Measurements from ENCODE around the gene DLGAP1. TPM values are rescaled to one million over a fixed set of nuclear protein-coding genes. Genes with fewer than 3 reads are reported as not detected.
"Not testable (repeated sequence)": the region's sequence is repeated elsewhere in the genome, so short reads cannot be mapped to it uniquely, and the experiment has no call there.

DLGAP1 gene
- total and polyA plus RNA-seq, 2 donors (not counting 1 experiment from before 2014, with no cell fraction given) = 0.07 to 0.61 TPM

- H3K36me3 ChIP-seq (replicated peaks in 1 of 2; ENCODE audit: control extremely low read depth in 1 of 2, control insufficient read depth in 1 of 2, extremely low read depth in 1 of 2, insufficient read depth in 2 of 2, low read length in 1 of 2); H3K4me3 Mint-ChIP-seq; DNase-seq; H3K9me3 ChIP-seq (ENCODE audit: control extremely low read depth in 1 of 3, control insufficient read depth in 2 of 3, insufficient read depth in 1 of 3, low read length in 2 of 3); H3K4me1 Mint-ChIP-seq; ATAC-seq (ENCODE audit: low read depth); H3K4me3 ChIP-seq (ENCODE audit: control extremely low read depth in 1 of 5, extremely low read depth in 1 of 5, insufficient read depth in 1 of 5, low read depth in 2 of 5, low read length in 4 of 5); CTCF ChIA-PET; H3K4me2 ChIP-seq (replicated peaks; ENCODE audit: low read depth, low read length, poor library complexity, severe bottlenecking); H3K27ac Mint-ChIP-seq; H4K20me1 ChIP-seq (ENCODE audit: control insufficient read depth, insufficient read depth, low read length, poor library complexity, severe bottlenecking); H3K79me2 ChIP-seq (ENCODE audit: control insufficient read depth, insufficient read depth, low read length); POLR2A ChIA-PET; H3K27ac ChIP-seq (ENCODE audit: low read length in 2 of 2); H3K9me3 Mint-ChIP-seq (ENCODE audit: insufficient read depth); H3K9ac ChIP-seq (ENCODE audit: low read length); H3K4me1 ChIP-seq (ENCODE audit: control insufficient read depth in 2 of 2, insufficient read depth in 2 of 2, low read length in 2 of 2); H2AFZ ChIP-seq (ENCODE audit: insufficient read depth, low read depth, low read length, poor library complexity, severe bottlenecking); H3K27me3 ChIP-seq (replicated peaks in 1 of 4; ENCODE audit: control extremely low read depth in 1 of 4, control insufficient read depth in 3 of 4, insufficient read depth in 4 of 4, low read length in 3 of 4); intact Hi-C loops (cut with micrococcal nuclease); H3K27me3 Mint-ChIP-seq: not testable (repeated sequence)
- WGBS (ENCODE audit: insufficient coverage) = 100% methylated on average over 1 of the region's 4 CpGs
These were observed 420.3 kb downstream of the DLGAP1 start for GRCh38 chr18:4034815-4035214.

GRCh38 chr18:4026542-4026941 lies 428.6 kb downstream of the DLGAP1 start:
- no peak for DNase-seq
- no CpG with 5 or more reads among the region's 1 CpG for WGBS (ENCODE audit: insufficient coverage)
- no peak overlapping the region for H3K27ac Mint-ChIP-seq

More at GRCh38 chr18:4026542-4026941, 428.6 kb downstream of the DLGAP1 start:
- TF ChIP-seq CTCF (IDR thresholded peaks at IDR 0.05) (no peak), EZH2 (IDR thresholded peaks at IDR 0.05; ENCODE audit: borderline replicate concordance, insufficient read depth, low read depth, low read length, poor library complexity, severe bottlenecking) (no peak)
- Histone ChIP-seq H4K20me1 (ENCODE audit: control insufficient read depth, insufficient read depth, low read length, poor library complexity, severe bottlenecking) (no peaks in the 10 kb centered on the region), H3K4me1 (ENCODE audit: control insufficient read depth in 2 of 2, insufficient read depth in 2 of 2, low read length in 2 of 2) (no peaks in the 10 kb centered on the region), H3K4me2 (replicated peaks; ENCODE audit: low read depth, low read length, poor library complexity, severe bottlenecking) (no peak overlapping the region), H3K27ac (ENCODE audit: low read length in 2 of 2) (no peak overlapping the region), H3K79me2 (ENCODE audit: control insufficient read depth, insufficient read depth, low read length) (no peaks in the 10 kb centered on the region), H3K27me3 (replicated peaks in 1 of 4; ENCODE audit: control extremely low read depth in 1 of 4, control insufficient read depth in 3 of 4, insufficient read depth in 4 of 4, low read length in 3 of 4) (no peaks in the 10 kb centered on the region), H2AFZ (ENCODE audit: insufficient read depth, low read depth, low read length, poor library complexity, severe bottlenecking) (no peak overlapping the region), H3K36me3 (replicated peaks in 1 of 2; ENCODE audit: control extremely low read depth in 1 of 2, control insufficient read depth in 1 of 2, extremely low read depth in 1 of 2, insufficient read depth in 2 of 2, low read length in 1 of 2) (no peaks in the 10 kb centered on the region), H3K9ac (ENCODE audit: low read length) (no peak overlapping the region), H3K9me3 (ENCODE audit: control extremely low read depth in 1 of 3, control insufficient read depth in 2 of 3, insufficient read depth in 1 of 3, low read length in 2 of 3) (peaks cover 0 to 3% (median 0%) of the 10 kb centered on the region in 3 donors), H3K4me3 (ENCODE audit: control extremely low read depth in 1 of 5, extremely low read depth in 1 of 5, insufficient read depth in 1 of 5, low read depth in 2 of 5, low read length in 4 of 5) (no peak overlapping the region)
- ChIA-PET POLR2A (no interaction called here), CTCF (no interaction called here)
- H3K27me3 Mint-ChIP-seq = no peaks in the 10 kb centered on the region
- H3K4me3 Mint-ChIP-seq = no peak overlapping the region
- H3K4me1 Mint-ChIP-seq = no peaks in the 10 kb centered on the region
- ATAC-seq (ENCODE audit: low read depth) = no peak
- intact Hi-C loops (cut with micrococcal nuclease) = no loop called here
- peaks cover 2% of the 10 kb centered on the region for H3K9me3 Mint-ChIP-seq (ENCODE audit: insufficient read depth)
